ENCODE measurements around the gene EBF4. TPM values are rescaled to one million over a fixed set of nuclear protein-coding genes. Genes with fewer than 3 reads are reported as not detected.

Gene EBF4
- polyA plus RNA-seq (ENCODE audit: insufficient read length in 3 of 3) = 10 to 100 TPM; 33.5 to 36.8 (median 35.2) TPM
- long read RNA-seq, donor 1, partial matches to known transcripts = 0 of 3 reads
- long read RNA-seq, donor 1, other reads (novel, unspliced or antisense) = 0 of 3 reads
- long read RNA-seq, donor 2, partial matches to known transcripts = 0 of 7 reads
- long read RNA-seq, donor 2, other reads (novel, unspliced or antisense) = 0 of 7 reads
- long read RNA-seq, donor 3, partial matches to known transcripts = 0 of 3 reads
- long read RNA-seq, donor 3, other reads (novel, unspliced or antisense) = 0 of 3 reads
- long read RNA-seq, donor 4, partial matches to known transcripts = 0 of 7 reads
- long read RNA-seq, donor 4, other reads (novel, unspliced or antisense) = 0 of 7 reads
- long read RNA-seq, donor 5, partial matches to known transcripts = 0 of 2 reads
- long read RNA-seq, donor 5, other reads (novel, unspliced or antisense) = 0 of 2 reads
- long read RNA-seq, donor 6, transcript EBF4-206 (3 exons, 1,647 nt) = major isoform, 11 of 56 reads
- long read RNA-seq, donor 6, partial matches to known transcripts = 38 of 56 reads
- long read RNA-seq, donor 6, other reads (novel, unspliced or antisense) = 6 of 56 reads
- long read RNA-seq, donor 7, partial matches to known transcripts = 9 of 14 reads
- long read RNA-seq, donor 7, other reads (novel, unspliced or antisense) = 0 of 14 reads
- long read RNA-seq, donor 8, partial matches to known transcripts = 0 of 1 reads
- long read RNA-seq, donor 8, other reads (novel, unspliced or antisense) = 0 of 1 reads
- long read RNA-seq, donor 9, transcript EBF4-206 (3 exons, 1,647 nt) = major isoform, 7 of 10 reads
- long read RNA-seq, donor 9, partial matches to known transcripts = 0 of 10 reads
- long read RNA-seq, donor 9, other reads (novel, unspliced or antisense) = 0 of 10 reads
- long read RNA-seq, donor 10, partial matches to known transcripts = 0 of 5 reads
- long read RNA-seq, donor 10, other reads (novel, unspliced or antisense) = 0 of 5 reads
- long read RNA-seq, donor 11, partial matches to known transcripts = 0 of 2 reads
- long read RNA-seq, donor 11, other reads (novel, unspliced or antisense) = 0 of 2 reads
- long read RNA-seq, donor 12, transcript EBF4-202 (18 exons, 2,910 nt) = major isoform, 6 of 10 reads
- long read RNA-seq, donor 12, partial matches to known transcripts = 0 of 10 reads
- long read RNA-seq, donor 12, other reads (novel, unspliced or antisense) = 0 of 10 reads
- long read RNA-seq, donor 13, partial matches to known transcripts = 0 of 3 reads
- long read RNA-seq, donor 13, other reads (novel, unspliced or antisense) = 0 of 3 reads
- long read RNA-seq, donor 14, transcript EBF4-206 (3 exons, 1,647 nt) = major isoform, 6 of 19 reads
- long read RNA-seq, donor 14, partial matches to known transcripts = 12 of 19 reads
- long read RNA-seq, donor 14, other reads (novel, unspliced or antisense) = 0 of 19 reads
- long read RNA-seq, donor 15, transcript EBF4-206 (3 exons, 1,647 nt) = major isoform, 7 of 12 reads
- long read RNA-seq, donor 15, partial matches to known transcripts = 0 of 12 reads
- long read RNA-seq, donor 15, other reads (novel, unspliced or antisense) = 0 of 12 reads
- long read RNA-seq, donor 16, partial matches to known transcripts = 0 of 7 reads
- long read RNA-seq, donor 16, other reads (novel, unspliced or antisense) = 0 of 7 reads

DNA sequence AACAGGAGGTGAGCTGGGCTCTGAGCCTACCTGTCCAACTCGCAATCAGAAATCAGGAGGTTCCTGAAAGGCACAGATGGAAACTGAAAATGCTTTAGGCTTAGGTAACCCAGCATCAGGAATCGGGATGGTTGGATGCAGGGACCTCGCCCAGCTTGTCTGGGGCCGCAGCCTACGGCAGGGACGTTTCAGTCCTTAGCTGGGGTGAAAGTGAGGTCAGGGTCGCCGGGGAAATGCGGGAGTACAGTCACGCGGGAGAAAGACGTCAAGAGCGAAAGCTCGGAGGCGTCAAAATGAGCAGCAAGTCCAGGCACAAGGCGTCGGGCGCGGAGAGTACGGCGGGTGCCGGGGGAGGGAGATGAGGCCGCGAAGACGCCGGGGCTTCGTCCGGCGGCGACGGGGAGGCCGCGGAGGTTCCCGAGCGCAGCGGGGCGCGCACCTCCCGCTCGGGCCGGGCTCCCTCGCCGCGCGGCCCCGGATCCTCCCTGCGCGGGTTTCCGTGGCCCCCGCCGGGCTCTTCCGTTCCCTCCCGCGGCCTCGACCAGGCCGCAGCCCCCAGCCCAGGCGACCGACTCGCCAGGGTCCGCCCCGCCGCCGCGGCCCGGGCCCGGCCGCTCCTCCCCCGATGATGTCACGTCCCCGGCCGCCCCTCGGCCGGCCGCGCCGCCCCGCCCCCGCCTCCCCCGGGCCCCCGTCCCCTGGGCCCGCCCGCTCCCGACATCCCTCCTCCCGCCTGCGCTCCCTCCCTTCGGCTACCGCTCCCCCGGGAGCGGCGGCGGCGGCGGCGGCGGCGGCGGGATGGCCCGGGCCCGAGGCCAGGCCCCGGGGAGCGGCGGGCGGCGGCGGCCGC is at the start of gene EBF4:
EBF4 (plus strand) TSS at position 745 of the 850 bp plus-strand sequence. CDS start 866 bp downstream, outside the sequence.
- DNase-seq = peak; percentile 49

DNA sequence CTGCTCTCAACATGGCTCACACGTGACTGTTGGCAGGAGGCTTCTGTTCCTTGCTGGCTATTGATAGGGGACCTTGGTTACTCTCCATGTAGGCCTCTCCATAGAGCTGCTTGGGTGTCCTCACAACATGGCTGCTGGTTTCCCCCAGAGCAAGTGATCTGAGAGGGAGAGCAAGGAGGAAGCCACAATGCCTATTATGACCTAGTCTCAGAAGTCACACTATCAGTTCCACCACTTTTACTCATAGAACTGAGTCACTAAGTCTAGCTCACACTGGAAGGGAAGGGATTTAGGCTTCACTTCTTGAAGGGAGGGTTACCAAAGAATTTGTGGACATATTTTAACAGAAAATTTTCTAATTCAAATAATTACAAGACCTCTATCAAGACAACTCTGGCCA is 48.9 kb upstream of the EBF4 start:
- DNase-seq = no peak

DNA sequence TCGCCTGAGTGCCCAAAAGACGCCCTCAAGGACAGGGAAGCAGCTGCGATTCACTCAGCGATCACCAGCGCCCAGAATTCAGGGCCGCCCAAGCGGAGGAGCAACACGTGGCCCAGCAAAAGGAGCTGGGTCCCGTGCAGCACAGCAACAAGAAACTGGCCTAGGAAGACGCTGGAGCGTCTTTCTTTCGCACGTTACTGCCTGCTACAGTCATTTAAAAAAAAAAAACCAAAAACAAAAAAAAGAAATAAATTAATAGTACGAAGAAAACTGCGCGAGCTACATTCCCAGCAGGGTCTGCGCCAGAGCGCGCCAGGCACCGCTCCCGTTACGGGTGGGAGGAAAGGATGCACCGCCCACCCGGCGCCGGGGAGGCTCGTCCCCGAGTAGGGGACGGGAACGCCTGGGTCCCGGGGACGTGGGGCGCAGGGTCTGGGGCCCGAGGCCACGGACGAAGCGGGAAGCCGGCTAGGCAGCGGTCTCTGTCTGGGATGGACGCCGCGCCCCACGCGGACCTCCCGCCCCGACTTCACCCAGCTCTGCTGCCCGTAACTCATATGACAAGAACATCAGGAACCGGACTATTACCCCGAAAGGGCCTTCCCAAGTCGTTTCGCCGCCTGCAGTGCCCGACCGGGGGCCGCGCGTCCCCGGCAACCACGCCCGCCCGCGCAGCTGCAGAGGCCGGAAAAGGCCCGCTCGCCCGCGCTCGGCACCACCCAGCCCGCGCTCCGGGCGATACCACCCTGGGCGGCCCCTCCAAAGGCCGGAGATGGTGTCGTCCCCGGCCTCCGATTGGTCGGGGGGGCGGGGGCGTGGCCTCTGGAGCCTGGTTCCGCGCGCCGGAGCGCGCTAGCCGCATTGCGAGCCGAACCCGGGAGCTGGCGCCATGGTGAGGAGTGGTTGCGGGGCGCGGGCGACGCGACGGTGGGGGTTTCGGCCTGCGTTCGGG is 40.5 kb upstream of the EBF4 start, which contains the start of gene NOP56:
NOP56 (plus strand) TSS at position 861 of the 952 bp plus-strand sequence; CDS start at position 890, 29 bp downstream.
- peak; percentile 93 for DNase-seq

DNA sequence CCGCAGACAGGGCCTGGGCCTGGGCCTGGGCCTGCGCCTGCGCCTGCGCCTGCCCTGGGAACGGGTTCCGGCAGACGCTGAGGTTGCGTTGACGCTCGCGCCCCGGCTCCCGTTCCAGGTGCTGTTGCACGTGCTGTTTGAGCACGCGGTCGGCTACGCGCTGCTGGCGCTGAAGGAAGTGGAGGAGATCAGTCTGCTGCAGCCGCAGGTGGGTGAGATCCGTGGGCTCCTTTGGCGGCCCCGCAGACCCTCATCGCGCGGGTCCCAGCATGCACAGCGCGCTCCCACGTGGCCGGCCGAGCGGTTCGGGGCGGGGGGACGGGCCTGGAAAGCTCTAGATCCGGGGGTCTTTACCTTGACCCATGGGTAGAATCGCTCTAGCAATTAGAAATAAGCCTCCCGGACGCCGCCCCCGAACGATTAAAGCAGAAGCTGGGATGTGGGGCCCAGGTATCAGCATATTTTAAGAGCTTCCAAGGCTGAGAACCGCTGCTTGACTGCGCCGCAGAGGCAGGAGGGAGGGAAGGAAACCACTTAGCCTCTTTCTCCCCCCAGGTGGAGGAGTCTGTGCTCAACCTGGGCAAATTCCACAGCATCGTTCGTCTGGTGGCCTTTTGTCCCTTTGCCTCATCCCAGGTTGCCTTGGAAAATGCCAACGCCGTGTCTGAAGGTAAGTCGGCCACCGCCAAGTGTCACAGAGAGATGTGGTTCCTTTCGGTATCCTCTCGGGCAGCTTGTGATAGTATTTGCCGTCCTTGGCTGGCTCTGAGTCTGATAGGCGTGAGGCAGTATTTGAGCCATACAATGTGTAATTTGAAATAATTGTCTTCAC is 39.6 kb upstream of the EBF4 start:
- peak; percentile 40 for DNase-seq

GRCh38 chr20:2653556-2654383 is 38.8 kb upstream of the EBF4 start:
- no peak for DNase-seq

DNA sequence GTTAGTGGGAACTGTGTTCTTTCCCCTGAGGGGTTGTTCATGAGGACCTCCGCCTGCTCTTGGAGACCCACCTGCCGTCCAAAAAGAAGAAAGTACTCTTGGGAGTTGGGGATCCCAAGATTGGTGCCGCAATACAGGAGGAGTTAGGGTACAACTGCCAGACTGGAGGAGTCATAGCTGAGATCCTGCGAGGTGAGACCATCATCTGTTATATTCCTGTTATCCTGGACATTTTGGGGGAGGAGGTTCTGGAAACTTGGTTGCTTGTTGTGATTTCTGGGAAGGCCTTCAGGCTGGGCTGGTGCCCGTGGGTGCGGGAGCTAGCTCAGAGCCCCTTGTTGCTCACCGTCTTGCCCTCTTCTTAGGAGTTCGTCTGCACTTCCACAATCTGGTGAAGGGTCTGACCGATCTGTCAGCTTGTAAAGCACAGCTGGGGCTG is 38.2 kb upstream of the EBF4 start:
- no peak for DNase-seq

GRCh38 chr20:2654831-2655230 is 37.7 kb upstream of the EBF4 start:
- no peak for DNase-seq

- no peak for DNase-seq
These were observed 37.1 kb upstream of the EBF4 start for GRCh38 chr20:2655331-2656116.

DNA sequence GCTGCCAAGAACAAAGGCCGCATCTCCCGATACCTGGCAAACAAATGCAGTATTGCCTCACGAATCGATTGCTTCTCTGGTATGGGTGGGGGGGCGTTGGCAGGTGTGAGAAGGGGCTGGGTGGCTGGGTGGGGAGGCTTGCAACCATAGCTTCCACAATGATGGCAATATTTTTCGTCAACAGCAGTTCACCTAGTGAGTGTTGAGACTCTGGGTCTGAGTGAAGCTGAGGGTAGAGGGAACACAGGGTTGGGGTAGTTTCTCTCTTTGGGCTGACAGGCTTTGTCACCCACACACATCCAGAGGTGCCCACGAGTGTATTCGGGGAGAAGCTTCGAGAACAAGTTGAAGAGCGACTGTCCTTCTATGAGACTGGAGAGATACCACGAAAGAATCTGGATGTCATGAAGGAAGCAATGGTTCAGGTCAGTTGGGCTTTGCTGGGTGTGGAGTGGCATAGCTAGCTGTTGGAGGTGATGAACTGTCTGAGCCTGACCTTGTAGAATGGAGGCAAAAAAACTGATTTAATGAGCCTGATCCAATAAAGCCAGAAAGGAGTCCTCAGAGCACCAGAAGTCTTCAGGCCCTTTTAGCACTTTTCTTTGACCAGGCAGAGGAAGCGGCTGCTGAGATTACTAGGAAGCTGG is 36.0 kb upstream of the EBF4 start:
- no peak for DNase-seq

DNA sequence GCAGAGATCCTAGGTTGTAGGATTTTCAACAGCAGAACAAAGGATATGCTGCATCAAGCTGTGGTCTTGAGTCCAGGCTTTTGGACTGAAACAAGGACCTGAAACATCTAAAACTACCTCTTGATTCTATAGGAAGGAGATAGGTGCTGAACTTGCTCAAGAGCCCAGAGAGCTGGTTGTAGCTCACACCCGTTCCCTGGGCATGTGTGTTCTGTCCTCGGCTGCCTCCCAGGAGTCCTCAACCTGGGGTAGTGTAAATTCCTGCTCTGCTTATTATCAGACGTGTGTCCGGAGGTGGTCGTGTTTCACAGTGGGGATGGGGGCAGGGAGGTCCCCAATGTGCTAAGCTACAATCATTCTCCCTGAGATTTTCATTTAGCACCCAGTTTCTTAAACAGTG is 35.3 kb upstream of the EBF4 start:
- no peak for DNase-seq

DNA sequence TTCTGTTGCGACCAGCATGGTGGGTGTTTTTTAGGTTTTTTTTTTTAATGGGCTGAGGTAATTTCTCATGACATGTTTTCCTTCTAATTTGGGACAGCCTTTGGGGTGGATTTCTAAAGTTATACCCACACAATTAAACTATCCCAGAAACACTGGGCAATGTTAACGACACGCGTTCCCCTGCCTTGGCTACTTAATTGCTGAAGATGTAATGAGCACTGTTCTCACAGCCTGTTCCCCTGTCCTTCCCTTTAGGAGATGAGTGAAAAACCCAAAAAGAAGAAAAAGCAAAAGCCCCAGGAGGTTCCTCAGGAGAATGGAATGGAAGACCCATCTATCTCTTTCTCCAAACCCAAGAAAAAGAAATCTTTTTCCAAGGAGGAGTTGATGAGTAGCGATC is 34.9 kb upstream of the EBF4 start:
- no peak for DNase-seq

DNA sequence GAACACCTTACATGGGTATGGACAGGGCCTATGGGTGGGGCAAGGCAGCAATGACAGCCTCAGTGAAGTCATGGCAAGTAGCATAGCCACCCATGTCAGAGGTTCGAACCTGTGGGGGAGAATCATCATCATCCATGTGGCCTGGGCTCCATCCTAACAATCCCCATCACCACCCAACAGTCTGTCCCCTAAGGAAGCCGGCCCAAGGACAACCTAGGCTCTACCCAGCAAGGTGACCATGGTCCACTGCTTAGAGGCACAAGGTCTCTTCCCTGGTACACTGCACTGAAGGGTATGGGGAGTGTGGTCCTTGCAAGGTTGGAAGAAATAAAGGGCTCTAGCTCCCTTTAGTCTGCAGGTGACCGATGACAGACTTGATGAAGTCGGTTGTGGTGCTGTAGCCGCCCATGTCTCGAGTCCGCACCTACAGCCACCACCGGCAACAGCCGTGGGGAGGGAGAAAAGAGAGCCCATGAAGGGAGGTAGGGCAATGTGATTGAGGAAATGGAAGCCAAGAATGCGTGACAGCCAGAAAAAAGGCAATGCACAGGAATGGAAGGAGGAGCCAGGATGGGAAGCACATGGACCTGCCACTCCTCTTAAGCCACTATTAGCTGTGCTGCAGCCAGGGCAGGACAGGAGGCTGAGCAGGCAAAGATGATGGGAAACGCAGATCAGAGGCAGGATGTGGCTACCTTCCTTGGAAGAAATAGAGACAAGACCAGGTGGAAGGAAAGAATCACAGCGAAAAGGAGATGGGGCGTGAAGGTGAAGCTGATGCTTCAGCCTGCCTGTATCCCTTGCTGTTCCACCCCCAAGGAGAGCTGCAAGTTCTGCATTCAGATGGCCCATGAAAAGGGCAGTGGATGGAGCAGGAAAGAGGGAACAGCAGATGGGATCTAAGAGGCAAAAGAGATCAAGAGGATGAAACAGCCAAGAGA is 33.9 kb upstream of the EBF4 start:
- DNase-seq = no peak

- DNase-seq = no peak
These were observed 33.0 kb upstream of the EBF4 start for GRCh38 chr20:2659547-2659946.

DNA sequence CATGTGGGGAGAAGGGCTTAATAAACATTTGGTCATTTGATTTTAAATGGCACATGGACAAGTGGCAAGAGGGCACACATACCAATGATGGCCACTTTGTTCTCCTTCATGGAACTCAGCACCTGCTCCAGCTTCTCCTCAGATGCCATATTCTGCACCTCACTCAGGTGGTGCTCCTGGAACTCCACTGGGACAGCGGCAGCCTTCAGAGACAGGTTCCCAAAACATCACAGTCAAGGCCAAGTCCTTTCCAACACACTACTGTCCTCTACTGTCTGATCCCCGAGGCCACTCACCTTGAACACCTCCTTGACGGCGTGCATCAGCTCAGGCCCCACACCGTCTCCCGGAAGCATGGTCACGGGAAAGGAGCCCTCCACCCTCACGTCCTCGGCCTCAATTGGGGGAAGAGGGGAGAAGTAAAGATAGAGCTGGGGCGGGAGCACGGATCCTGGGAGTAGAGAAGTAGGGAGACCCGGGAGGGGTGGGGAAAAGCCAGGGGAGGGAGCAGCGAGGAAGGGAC is 29.2 kb upstream of the EBF4 start:
- no peak for DNase-seq
